Stimulated activated naive CD8-positive, alpha-beta T cell treated with anti-CD3 and anti-CD28 coated beads, Interleukin-15, Interleukin-2, amounts not matched to agents 100 ng/mL and 50 ng/mL, for 24 hours (primary cell): Measurements from ENCODE around the gene PPP1R9A.

Source experiments
- H3K27ac Mint-ChIP-seq: one replicate; pipeline ENCODE4 v1.8.0; 2021; ENCODE audit warnings: mild to moderate bottlenecking, mixed read lengths
- H3K27me3 Mint-ChIP-seq: one replicate; pipeline ENCODE4 v1.8.0; 2021; ENCODE audit warnings: mixed read lengths
- H3K36me3 Mint-ChIP-seq: one replicate; pipeline ENCODE4 v1.8.0; 2021; ENCODE audit warnings: low read depth, mixed read lengths
- H3K4me1 Mint-ChIP-seq: one replicate; pipeline ENCODE4 v1.8.0; 2021; ENCODE audit warnings: low read depth, mixed read lengths
- H3K4me3 Mint-ChIP-seq: one replicate; pipeline ENCODE4 v1.8.0; 2021; ENCODE audit warnings: mild to moderate bottlenecking, mixed read lengths
- H3K9me3 Mint-ChIP-seq: one replicate; pipeline ENCODE4 v1.8.0; 2021; ENCODE audit warnings: mixed read lengths

PPP1R9A gene

GRCh38 chr7:95059842-95060313, 152.5 kb downstream of the PPP1R9A start:
- Mint-ChIP-seq H3K4me3 (no peak overlapping the region), H3K27ac (no peak overlapping the region)

GRCh38 chr7:95062901-95063300, 155.5 kb downstream of the PPP1R9A start:
- no peak overlapping the region for H3K27ac Mint-ChIP-seq
- no peaks in the 10 kb centered on the region for H3K27me3 Mint-ChIP-seq
- no peak overlapping the region for H3K4me3 Mint-ChIP-seq
- H3K9me3 Mint-ChIP-seq, result no peaks in the 10 kb centered on the region
- no peaks in the 10 kb centered on the region for H3K4me1 Mint-ChIP-seq
- H3K36me3 Mint-ChIP-seq, result no peaks in the 10 kb centered on the region

More at GRCh38 chr7:95059842-95060313, 152.5 kb downstream of the PPP1R9A start:
- H3K27me3 Mint-ChIP-seq, result no peaks in the 10 kb centered on the region
- H3K9me3 Mint-ChIP-seq, result no peaks in the 10 kb centered on the region
- no peaks in the 10 kb centered on the region for H3K36me3 Mint-ChIP-seq
- H3K4me1 Mint-ChIP-seq, result no peaks in the 10 kb centered on the region

GRCh38 chr7:95066737-95067530, 159.5 kb downstream of the PPP1R9A start:
- H3K27ac Mint-ChIP-seq, result no peak overlapping the region
- H3K4me1 Mint-ChIP-seq, result no peaks in the 10 kb centered on the region
- H3K4me3 Mint-ChIP-seq, result no peak overlapping the region
- no peaks in the 10 kb centered on the region for H3K27me3 Mint-ChIP-seq
- no peaks in the 10 kb centered on the region for H3K9me3 Mint-ChIP-seq
- H3K36me3 Mint-ChIP-seq, result no peaks in the 10 kb centered on the region

- no peaks in the 10 kb centered on the region for H3K27me3 Mint-ChIP-seq
- H3K4me3 Mint-ChIP-seq, result no peak overlapping the region
Observed at GRCh38 chr7:95088536-95089215, 181.3 kb downstream of the PPP1R9A start.

GRCh38 chr7:95089414-95090315, 182.3 kb downstream of the PPP1R9A start:
- no peaks in the 10 kb centered on the region for H3K36me3 Mint-ChIP-seq
- no peak overlapping the region for H3K27ac Mint-ChIP-seq
- H3K9me3 Mint-ChIP-seq, result no peaks in the 10 kb centered on the region
- H3K27me3 Mint-ChIP-seq, result no peaks in the 10 kb centered on the region
- H3K4me3 Mint-ChIP-seq, result no peak overlapping the region
- no peaks in the 10 kb centered on the region for H3K4me1 Mint-ChIP-seq

More at GRCh38 chr7:95088536-95089215, 181.3 kb downstream of the PPP1R9A start:
- no peak overlapping the region for H3K27ac Mint-ChIP-seq
- no peaks in the 10 kb centered on the region for H3K36me3 Mint-ChIP-seq
- H3K9me3 Mint-ChIP-seq, result no peaks in the 10 kb centered on the region
- no peaks in the 10 kb centered on the region for H3K4me1 Mint-ChIP-seq

- no peaks in the 10 kb centered on the region for H3K9me3 Mint-ChIP-seq
- no peaks in the 10 kb centered on the region for H3K4me1 Mint-ChIP-seq
- no peaks in the 10 kb centered on the region for H3K27me3 Mint-ChIP-seq
- H3K27ac Mint-ChIP-seq, result no peak overlapping the region
- H3K4me3 Mint-ChIP-seq, result no peak overlapping the region
- no peaks in the 10 kb centered on the region for H3K36me3 Mint-ChIP-seq
Observed at GRCh38 chr7:95092324-95092723, 184.9 kb downstream of the PPP1R9A start.

GRCh38 chr7:95095259-95095965, 188.0 kb downstream of the PPP1R9A start:
- Mint-ChIP-seq H3K36me3 (no peaks in the 10 kb centered on the region), H3K9me3 (no peaks in the 10 kb centered on the region), H3K4me3 (no peak overlapping the region), H3K4me1 (no peaks in the 10 kb centered on the region), H3K27ac (no peak overlapping the region), H3K27me3 (no peaks in the 10 kb centered on the region)

GRCh38 chr7:95095966-95096540, 188.7 kb downstream of the PPP1R9A start:
- Mint-ChIP-seq H3K36me3 (no peaks in the 10 kb centered on the region), H3K27ac (no peak overlapping the region), H3K27me3 (no peaks in the 10 kb centered on the region), H3K4me3 (no peak overlapping the region), H3K9me3 (no peaks in the 10 kb centered on the region), H3K4me1 (no peaks in the 10 kb centered on the region)

- no peak overlapping the region for H3K27ac Mint-ChIP-seq
- no peaks in the 10 kb centered on the region for H3K27me3 Mint-ChIP-seq
- no peak overlapping the region for H3K4me3 Mint-ChIP-seq
- H3K36me3 Mint-ChIP-seq, result no peaks in the 10 kb centered on the region
- no peaks in the 10 kb centered on the region for H3K4me1 Mint-ChIP-seq
- H3K9me3 Mint-ChIP-seq, result no peaks in the 10 kb centered on the region
Observed at GRCh38 chr7:95097291-95097690, 189.9 kb downstream of the PPP1R9A start.

GRCh38 chr7:95097851-95098250, 190.5 kb downstream of the PPP1R9A start:
- H3K9me3 Mint-ChIP-seq, result no peaks in the 10 kb centered on the region
- no peak overlapping the region for H3K4me3 Mint-ChIP-seq
- H3K27me3 Mint-ChIP-seq, result no peaks in the 10 kb centered on the region
- no peak overlapping the region for H3K27ac Mint-ChIP-seq
- H3K36me3 Mint-ChIP-seq, result no peaks in the 10 kb centered on the region
- no peaks in the 10 kb centered on the region for H3K4me1 Mint-ChIP-seq

GRCh38 chr7:95099106-95099505, 191.7 kb downstream of the PPP1R9A start:
- no peaks in the 10 kb centered on the region for H3K9me3 Mint-ChIP-seq
- H3K27me3 Mint-ChIP-seq, result no peaks in the 10 kb centered on the region
- H3K4me1 Mint-ChIP-seq, result no peaks in the 10 kb centered on the region
- no peak overlapping the region for H3K4me3 Mint-ChIP-seq
- H3K27ac Mint-ChIP-seq, result no peak overlapping the region
- no peaks in the 10 kb centered on the region for H3K36me3 Mint-ChIP-seq

GRCh38 chr7:95101422-95101821, 194.0 kb downstream of the PPP1R9A start:
- H3K27ac Mint-ChIP-seq, result no peak overlapping the region
- H3K4me3 Mint-ChIP-seq, result no peak overlapping the region
- H3K36me3 Mint-ChIP-seq, result no peaks in the 10 kb centered on the region

GRCh38 chr7:95102662-95103061, 195.3 kb downstream of the PPP1R9A start:
- no peaks in the 10 kb centered on the region for H3K36me3 Mint-ChIP-seq
- no peak overlapping the region for H3K27ac Mint-ChIP-seq

More at GRCh38 chr7:95101422-95101821, 194.0 kb downstream of the PPP1R9A start:
- H3K4me1 Mint-ChIP-seq, result no peaks in the 10 kb centered on the region
- no peaks in the 10 kb centered on the region for H3K9me3 Mint-ChIP-seq
- no peaks in the 10 kb centered on the region for H3K27me3 Mint-ChIP-seq

GRCh38 chr7:95104739-95105138, 197.3 kb downstream of the PPP1R9A start:
- H3K4me3 Mint-ChIP-seq, result no peak overlapping the region
- H3K27ac Mint-ChIP-seq, result no peak overlapping the region
- H3K4me1 Mint-ChIP-seq, result no peaks in the 10 kb centered on the region
- H3K9me3 Mint-ChIP-seq, result no peaks in the 10 kb centered on the region
- no peaks in the 10 kb centered on the region for H3K36me3 Mint-ChIP-seq
- no peaks in the 10 kb centered on the region for H3K27me3 Mint-ChIP-seq

More at GRCh38 chr7:95102662-95103061, 195.3 kb downstream of the PPP1R9A start:
- Mint-ChIP-seq H3K27me3 (no peaks in the 10 kb centered on the region), H3K4me3 (no peak overlapping the region), H3K4me1 (no peaks in the 10 kb centered on the region), H3K9me3 (no peaks in the 10 kb centered on the region)
